Testis (tissue), 3 donors: Measurements from ENCODE around the gene ANTXR1. TPM values are rescaled to one million over a fixed set of nuclear protein-coding genes. Genes with fewer than 3 reads are reported as not detected.

Experiments
- DNase-seq: peaks from one replicate; pipeline ENCODE4 v3.0.0-alpha.2; 2019
- H3K27ac ChIP-seq, 2 donors: fragments of 200-600 bp; sonication (generic); one replicate each; pipeline ENCODE4 v1.5.1; 2019
- H3K27me3 ChIP-seq: fragments of 200-600 bp; sonication (generic); one replicate; pipeline ENCODE4 v1.5.1; 2019
- H3K36me3 ChIP-seq: fragments of 200-600 bp; sonication (generic); one replicate; pipeline ENCODE4 v1.5.1; 2017; ENCODE audit warnings: low read depth; ENCODE audit errors: missing control alignments
- H3K4me1 ChIP-seq: fragments of 200-600 bp; sonication (generic); one replicate; pipeline ENCODE4 v1.5.1; 2019
- H3K4me3 ChIP-seq, 2 donors: fragments of 200-600 bp; sonication (generic); one replicate each; pipeline ENCODE4 v1.5.1; 2017 to 2019
- H3K9me3 ChIP-seq: fragments of 200-600 bp; sonication (generic); one replicate; pipeline ENCODE4 v1.5.1; 2017
- CTCF ChIP-seq, 3 experiments: fragments of 450-650 bp in 2 of 3; fragments of 200-600 bp in 1 of 3; sonication (generic) in 1 of 3; IDR thresholded peaks; one replicate each; pipeline ENCODE4 v1.5.1; 2016 to 2019; ENCODE audit warnings: antibody characterized with exemption in 3 of 3, mild to moderate bottlenecking in 2 of 3, moderate library complexity in 1 of 3
- POLR2A ChIP-seq: fragments of 450-650 bp; IDR thresholded peaks from one replicate; pipeline ENCODE4 v1.6.1; 2017; ENCODE audit warnings: antibody characterized with exemption, mild to moderate bottlenecking, moderate library complexity
- WGBS, 2 donors: methylation state at CpG; one replicate each; pipeline ENCODE4 v1.1.5; 2018; 5-methylcytosine and 5-hydroxymethylcytosine counted together
- intact Hi-C: fragments of 100-400 bp; cut with DNase I; formaldehyde crosslinking; loops from one replicate; pipeline ENCODE4 v1.15.1; 2023; ENCODE audit warnings: low total_unique reads
- polyA plus RNA-seq: library from polyadenylated mRNA; stranded (reverse); fragments of 350-450 nt; fragmentation: Illumina TruSeq; extraction: RNeasy Lipid Tissue Mini Kit (QIAGEN cat#74804); gene quantifications from one replicate; pipeline ENCODE4 v1.2.3, GENCODE V29; 2014; ENCODE audit warnings: low read depth, low replicate concordance; ENCODE audit not compliant: insufficient read depth
- total RNA-seq, 2 donors: library from RNA; depleted of rRNA; stranded (reverse); fragments of >200 nt; gene quantifications; one replicate each; pipeline ENCODE4 v1.2.3, GENCODE V29; 2016

Gene ANTXR1
- total and polyA plus RNA-seq, 3 donors from 2014 or later: 16.6 to 35.7 (median 20.1) TPM

GRCh38 chr2:69186614-69187013, 173.6 kb downstream of the ANTXR1 start:
- H3K27me3 ChIP-seq: no peaks in the 10 kb centered on the region
- intact Hi-C loops: no loop called here
- no peaks in the 10 kb centered on the region for H3K36me3 ChIP-seq
- no peak for DNase-seq
- no peaks in the 10 kb centered on the region for H3K9me3 ChIP-seq
- WGBS, 2 donors: 93 to 94% methylated on average over 3 of the region's 3 CpGs
- H3K4me1 ChIP-seq: no peaks in the 10 kb centered on the region
- TF ChIP-seq POLR2A: no peak
- TF ChIP-seq CTCF (IDR thresholded peaks at IDR 0.05): no peak
- H3K27ac ChIP-seq: no peak overlapping the region
- no peak overlapping the region for H3K4me3 ChIP-seq

DNA sequence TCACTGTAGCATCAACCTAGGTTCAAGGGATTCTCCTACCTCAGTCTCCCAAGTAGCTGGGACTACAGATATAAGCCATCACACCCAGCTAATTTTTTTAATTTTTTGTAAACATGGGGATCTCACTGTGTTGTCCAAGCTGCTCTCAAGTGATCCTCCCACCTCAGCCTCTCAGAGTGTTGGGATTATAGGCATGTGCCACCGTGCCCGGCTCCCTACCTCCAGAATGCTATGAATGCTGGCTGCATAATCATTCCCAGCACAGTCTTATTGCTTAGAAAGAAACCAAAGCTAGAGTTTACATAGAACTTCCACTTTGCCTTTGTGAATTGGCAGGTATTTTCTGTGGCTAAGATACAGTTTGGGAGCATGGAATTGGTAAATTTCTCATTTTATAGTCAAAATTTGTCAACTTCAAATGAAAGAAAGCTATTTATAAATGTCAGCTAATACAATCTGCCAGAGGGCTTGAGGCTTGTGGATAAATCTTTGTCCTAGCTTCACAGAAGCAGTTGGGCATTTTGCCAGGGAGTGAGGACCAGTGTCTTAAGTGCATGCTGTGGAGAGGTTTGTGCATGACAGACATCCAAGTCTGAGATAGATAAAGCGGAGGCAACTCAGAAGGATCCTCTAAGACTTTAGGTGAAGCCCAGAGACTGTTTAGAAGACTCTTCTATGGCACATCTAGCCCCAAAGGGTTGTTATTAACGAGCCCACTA, 175.4 kb downstream of the ANTXR1 start:
- DNase-seq: no peak
- Histone ChIP-seq H3K4me3 (no peak overlapping the region), H3K36me3 (no peaks in the 10 kb centered on the region), H3K4me1 (no peaks in the 10 kb centered on the region), H3K9me3 (no peaks in the 10 kb centered on the region), H3K27me3 (no peaks in the 10 kb centered on the region), H3K27ac (no peak overlapping the region)
- intact Hi-C loops: no loop called here
- TF ChIP-seq CTCF (IDR thresholded peaks at IDR 0.05): no peak
- TF ChIP-seq POLR2A: no peak
- 86 to 96% methylated on average over 4 of the region's 4 CpGs for WGBS, 2 donors

GRCh38 chr2:69190743-69191404, 177.9 kb downstream of the ANTXR1 start:
- H3K27ac ChIP-seq: no peak overlapping the region
- H3K36me3 ChIP-seq: no peaks in the 10 kb centered on the region
- no peak overlapping the region for H3K4me3 ChIP-seq
- no peaks in the 10 kb centered on the region for H3K9me3 ChIP-seq
- WGBS, 2 donors: 33 to 38% methylated on average over 3 of the region's 3 CpGs
- H3K4me1 ChIP-seq: peaks cover 3% of the 10 kb centered on the region
- no peaks in the 10 kb centered on the region for H3K27me3 ChIP-seq
- no peak for TF ChIP-seq POLR2A
- no peak for TF ChIP-seq CTCF (IDR thresholded peaks at IDR 0.05)
- intact Hi-C loops: no loop called here
- DNase-seq: no peak

- TF ChIP-seq POLR2A: no peak
- no peak for TF ChIP-seq CTCF (IDR thresholded peaks at IDR 0.05)
- no peaks in the 10 kb centered on the region for H3K27me3 ChIP-seq
- 79 to 100% methylated on average over 1 of the region's 1 CpG for WGBS, 2 donors
- no peak overlapping the region for H3K4me3 ChIP-seq
- peaks cover 7% of the 10 kb centered on the region for H3K4me1 ChIP-seq
- intact Hi-C loops: no loop called here
- H3K36me3 ChIP-seq: no peaks in the 10 kb centered on the region
- DNase-seq: no peak
- H3K27ac ChIP-seq: no peak overlapping the region
- no peaks in the 10 kb centered on the region for H3K9me3 ChIP-seq
Observed at GRCh38 chr2:69191634-69192033, 178.7 kb downstream of the ANTXR1 start.
